ENCODE data around the gene EIF4E.

DNA sequence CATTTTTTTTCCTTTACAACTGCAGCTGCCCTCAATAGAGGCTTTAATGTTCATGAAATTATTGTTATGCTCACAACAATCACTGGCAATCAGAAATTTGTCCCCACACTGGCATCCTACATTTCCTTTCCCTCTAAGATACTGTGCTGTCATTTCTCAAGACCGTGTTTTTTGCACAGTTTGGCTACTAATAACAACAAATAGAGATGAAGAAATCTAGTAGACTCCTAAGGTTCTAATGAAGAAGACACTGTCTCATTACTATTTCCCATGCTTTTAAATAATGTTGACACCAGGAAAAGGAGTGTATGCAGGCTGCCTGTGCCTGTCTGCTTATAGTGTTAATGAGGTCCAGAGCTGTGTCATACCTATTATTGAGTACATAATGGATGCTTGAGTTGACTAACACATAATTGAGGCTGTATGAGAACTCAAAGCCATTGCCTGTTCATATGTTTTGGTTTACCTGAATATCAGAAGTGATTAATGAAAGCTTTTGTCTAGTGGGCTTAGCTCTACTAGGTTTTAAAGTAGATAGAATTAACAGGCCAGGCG, 1.5 kb upstream of the EIF4E start:
- TF ChIP-seq CTCF (IDR thresholded peaks at IDR 0.05) (no peak), POLR2A (IDR thresholded peaks at IDR 0.05) (no peak)
